GM18502 (cell line): ENCODE measurements around the gene XYLT2.

Source experiments
- ATAC-seq: cut with Tn5 transposase; IDR thresholded peaks from one replicate; pipeline ENCODE4 v1.9.1; 2021; ENCODE audit warnings: mild to moderate bottlenecking; ENCODE audit not compliant: unreplicated experiment, poor library complexity

XYLT2 gene

DNA sequence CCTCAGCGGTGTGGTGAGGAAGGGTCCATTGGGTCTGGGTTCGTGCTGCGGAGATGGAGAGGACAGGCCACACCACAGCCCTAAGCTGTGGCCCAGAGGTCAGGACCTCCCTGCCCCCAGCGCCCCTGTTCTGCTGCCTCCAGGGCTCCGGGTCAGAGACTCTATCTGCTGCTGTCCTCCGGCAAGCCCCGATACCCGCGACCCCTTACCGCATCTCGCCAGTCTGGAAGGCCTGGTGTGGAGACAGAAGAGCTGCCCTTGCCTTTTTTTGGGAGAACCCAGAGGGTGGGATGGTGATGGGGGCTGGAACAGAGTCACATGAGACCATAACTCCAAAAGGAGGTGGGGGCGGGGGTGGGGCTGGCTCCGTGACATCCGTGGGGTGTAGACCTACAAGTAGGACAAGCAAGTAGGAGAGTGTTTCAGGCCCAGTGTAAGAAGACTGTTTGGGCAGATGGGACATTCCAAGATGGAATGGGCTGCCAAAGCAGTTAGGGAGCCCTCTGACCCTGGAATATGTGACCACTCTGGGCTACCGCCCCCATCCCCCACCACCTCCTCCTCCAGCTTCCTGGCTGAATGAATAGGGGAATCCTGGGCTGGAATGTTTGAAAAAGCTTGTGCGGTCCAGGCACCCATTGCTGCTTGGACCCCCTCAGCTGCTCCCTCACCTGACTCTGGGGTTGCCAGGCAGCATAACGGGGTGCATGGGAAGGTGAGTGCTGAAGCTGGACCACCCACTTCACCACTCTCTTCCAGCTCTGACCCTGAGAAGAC is 1.4 kb downstream of the XYLT2 start:
- no peak for ATAC-seq

DNA sequence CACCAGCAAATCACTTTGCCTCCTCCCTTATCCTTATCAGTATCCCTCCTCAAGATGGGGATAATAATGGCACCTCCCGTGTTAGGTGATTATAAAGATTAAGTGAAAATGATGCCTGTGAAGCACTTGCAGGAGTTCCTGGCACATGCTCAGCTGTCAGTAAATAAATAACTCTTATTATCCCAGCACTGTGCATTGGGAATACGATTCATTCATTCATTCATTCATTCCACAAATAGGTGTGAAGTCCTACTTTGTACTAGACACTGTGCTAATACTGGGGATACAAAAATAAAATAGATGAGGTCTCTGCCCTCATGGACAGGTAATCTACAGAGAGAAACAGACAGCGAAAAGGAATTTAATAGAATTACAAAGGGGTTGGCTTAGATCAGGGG is 2.0 kb downstream of the XYLT2 start:
- ATAC-seq: no peak

DNA sequence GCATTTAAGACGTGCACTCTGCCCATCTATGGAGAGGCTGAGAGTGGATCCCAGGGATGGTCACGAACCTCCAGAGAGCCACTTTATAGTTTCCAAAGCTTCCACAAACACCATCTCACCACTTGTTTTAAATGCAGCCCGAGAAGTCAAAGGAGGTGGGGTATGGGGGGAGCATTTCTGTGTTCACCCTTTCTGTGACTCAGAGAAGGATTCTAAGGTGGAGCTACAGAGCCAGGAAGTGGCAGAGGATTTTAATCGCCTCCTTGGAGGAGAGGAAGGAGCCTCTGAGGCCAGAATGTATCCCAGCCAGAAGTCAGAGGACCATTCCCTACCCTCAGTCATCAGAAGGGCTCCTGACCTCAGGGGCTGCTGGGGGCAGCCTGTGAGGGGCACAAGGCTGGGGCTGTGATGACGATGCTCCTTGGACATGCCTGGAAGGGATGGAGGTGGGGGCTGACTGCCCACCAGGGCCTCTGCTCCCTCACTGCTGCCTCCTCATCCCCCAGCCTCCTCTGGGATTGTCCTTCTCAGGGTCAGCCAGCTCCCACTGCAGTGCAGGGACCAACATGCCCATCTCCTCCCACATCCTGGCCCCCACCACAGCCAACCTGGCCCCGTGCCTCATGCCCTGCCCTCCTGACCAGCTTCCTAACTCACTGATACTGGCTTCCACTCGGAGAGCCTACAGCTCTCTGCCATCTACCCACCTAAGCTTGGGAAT is 2.8 kb downstream of the XYLT2 start:
- ATAC-seq: no peak

DNA sequence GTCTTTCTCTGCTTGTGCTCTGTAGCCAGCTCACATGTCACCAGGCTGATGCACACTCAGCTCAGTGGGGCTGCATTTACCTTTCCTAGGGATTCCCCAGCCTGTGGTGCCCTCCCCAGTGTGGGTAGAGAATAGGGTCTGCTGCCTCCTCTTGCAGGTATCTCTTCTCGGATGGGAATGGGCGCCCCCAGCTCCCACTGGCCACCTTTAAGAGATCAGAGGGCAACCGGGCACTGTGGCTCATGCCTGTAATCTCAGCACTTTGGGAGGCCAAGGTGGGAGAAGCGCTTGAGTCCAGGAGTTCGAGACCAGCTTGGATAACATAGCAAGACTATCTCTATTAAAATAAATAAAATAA is 3.3 kb downstream of the XYLT2 start:
- no peak for ATAC-seq

DNA sequence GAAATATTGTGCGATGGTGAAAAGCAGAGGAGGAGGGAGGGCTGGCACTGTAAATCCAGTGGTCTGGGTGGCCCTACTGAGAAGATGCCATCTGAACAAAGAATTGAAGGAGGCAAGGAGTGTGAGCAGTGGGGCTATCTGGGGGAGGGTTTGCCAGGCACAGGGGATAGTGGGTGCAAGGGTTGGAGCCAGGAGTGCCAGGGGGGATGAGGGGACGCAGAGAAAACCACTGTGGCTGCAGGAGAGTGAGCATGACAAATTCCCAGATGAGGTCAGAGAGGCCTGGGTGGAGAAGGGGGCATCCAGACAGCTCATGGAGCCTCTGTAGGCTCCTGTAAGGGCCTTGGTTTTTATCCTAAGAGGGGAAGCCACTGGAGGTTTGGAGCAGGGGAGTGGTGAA is 4.8 kb downstream of the XYLT2 start:
- no peak for ATAC-seq

DNA sequence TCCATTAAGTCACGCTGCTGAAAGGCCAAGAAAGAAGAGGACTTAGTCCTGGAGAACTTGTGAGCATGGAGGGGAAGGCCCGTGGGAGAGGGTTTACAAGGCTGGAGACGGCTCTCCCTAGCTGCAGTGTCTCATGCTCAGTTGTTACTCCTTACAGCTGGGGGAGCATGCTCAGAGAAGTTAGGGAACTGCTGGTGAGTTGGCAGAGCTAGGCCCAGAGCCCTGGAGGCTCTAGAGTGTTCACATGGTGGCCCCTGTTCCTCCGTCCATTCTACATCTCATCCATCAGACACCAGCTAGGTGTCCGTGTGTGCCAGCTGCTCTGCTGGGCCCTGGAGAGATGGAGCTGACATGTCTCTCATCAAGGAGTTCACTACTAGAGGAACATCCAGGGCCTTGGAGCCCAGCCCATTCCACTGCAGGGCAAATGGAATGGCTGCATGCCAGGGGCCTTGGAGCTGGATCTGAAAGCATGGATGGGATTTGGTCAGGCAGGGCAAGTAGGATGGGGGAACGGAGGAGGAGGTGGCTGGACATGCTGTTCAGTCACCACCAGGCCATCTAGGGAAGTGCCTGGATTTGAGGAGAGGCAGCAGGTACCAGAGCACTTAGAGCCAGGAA is 6.3 kb downstream of the XYLT2 start:
- no peak for ATAC-seq

DNA sequence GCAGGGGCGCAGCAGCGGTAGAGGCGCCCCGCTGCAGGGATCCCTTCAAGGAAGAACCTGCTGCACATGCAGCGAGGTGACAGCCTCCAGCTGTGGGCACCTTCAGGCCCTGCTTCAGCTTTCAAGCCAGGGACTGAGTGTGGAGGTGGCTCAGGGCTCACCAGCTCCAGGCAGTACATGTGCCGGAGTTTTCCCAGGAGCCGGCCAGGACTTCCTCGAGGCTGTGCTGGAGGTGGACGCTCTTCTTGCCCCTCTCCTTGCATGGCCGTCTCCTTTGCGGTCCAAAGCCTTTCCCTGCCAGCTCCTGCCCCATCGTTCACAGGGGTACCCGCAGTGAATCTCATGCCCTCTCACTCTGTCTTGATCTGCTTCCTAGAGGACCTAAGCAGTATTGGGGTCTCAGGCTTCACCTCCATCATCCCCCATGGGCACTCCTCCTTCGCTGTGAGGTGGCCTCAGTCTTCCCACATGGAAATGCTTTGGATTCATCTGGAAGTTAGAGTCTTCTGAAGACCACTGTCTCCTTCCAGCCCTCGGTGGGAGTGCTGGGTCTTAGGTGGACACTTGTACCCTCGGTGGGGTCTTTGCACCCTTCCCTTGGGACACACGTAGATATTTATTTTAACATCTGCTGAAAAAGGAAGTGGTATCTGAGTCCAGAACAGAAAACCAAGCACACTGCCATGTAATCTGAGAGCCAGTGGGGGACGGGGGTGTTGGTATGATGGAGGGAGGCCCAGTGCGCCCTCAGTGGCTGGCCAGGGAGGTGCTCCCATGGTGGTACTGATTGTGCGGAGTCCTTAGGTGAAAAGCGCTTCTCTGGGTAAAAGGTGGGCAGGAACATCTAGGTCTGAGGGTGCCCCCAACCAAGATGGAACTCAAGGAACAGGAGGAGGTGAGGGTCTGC is 7.0 kb downstream of the XYLT2 start:
- no peak for ATAC-seq

DNA sequence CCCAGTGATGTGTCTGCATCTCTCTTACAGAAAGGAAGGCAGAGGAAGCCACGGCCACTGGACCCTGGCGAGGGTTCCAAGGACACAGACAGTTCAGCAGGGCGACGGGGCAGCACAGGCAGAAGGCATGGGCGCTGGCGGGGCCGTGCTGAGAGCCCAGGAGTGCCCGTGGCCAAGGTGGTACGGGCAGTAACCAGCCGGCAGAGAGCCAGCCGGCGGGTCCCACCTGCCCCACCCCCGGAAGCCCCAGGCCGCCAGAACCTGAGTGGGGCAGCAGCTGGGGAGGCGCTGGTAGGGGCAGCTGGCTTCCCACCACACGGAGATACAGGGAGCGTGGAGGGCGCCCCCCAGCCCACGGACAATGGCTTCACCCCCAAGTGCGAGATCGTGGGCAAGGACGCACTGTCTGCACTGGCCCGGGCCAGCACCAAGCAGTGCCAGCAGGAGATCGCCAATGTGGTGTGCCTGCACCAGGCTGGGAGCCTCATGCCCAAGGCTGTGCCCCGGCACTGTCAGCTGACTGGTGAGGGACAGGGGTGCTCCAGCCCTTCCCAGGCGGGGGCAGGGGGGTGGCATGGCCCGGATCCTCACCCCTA is 7.8 kb downstream of the XYLT2 start:
- no peak for ATAC-seq

DNA sequence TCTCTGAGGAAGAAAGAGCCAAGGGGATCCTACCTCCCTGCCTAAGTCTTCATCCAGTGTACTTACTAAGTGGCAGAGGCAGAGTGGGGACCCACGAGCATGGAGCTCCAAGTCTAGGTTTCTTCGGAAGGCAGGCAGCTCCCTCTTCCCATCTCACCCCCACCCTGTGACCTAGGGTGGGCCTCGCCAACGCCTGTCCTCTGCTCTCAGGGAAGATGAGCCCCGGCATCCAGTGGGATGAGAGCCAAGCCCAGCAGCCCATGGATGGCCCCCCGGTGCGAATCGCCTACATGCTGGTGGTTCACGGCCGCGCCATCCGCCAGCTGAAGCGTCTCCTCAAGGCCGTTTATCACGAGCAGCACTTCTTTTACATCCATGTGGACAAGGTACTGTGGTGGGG is 8.3 kb downstream of the XYLT2 start:
- no peak for ATAC-seq

DNA sequence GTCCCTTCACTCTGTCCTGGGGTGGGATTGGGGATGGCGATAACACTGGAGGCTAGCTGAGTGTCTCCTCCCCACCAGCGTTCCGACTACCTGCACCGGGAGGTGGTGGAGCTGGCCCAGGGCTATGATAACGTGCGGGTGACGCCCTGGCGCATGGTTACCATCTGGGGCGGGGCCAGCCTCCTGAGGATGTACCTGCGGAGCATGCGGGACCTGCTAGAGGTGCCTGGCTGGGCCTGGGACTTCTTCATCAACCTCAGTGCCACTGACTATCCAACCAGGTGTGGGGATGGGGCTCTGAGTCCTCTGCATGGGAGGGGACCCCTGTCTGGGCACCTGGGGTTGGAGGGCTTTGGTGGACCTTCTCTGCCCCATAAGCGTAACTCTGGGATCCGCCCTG is 8.8 kb downstream of the XYLT2 start:
- no peak for ATAC-seq

DNA sequence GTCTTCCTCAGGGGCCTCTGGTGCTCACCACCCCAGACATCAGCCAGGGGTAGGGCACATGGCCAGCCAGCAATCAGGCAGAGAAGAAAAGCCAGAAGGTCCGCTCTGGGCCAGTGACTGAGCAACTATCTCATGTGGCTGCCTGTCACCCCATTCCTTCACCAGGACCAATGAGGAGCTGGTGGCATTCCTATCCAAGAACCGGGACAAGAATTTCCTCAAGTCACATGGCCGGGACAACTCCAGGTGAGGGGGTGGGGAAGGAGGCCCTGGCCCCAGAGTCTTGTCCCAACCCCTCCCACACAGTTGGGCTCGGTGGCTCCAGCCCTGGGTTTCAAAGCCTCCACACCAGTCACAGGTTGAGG is 9.4 kb downstream of the XYLT2 start:
- no peak for ATAC-seq

DNA sequence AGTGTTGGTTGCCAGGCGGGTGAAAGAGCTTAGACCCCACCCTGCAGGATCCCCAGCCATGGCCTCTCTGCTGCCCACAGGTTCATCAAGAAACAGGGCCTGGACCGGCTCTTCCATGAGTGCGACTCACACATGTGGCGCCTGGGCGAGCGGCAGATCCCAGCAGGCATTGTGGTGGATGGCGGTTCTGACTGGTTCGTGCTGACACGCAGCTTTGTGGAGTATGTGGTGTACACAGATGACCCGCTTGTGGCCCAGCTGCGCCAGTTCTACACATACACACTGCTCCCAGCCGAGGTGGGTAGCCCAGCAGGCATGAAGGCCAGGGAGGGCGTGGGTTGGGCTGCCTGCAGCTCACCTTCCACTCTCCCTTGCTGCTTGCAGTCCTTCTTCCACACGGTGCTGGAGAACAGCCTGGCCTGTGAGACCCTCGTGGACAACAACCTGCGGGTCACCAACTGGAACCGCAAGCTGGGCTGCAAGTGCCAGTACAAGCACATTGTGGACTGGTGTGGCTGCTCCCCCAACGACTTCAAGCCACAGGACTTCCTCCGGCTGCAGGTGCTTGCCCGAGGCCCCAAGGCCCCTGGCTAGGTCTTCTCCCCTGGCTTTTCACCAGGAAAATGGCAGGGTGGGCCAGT is 9.9 kb downstream of the XYLT2 start:
- ATAC-seq: no peak

DNA sequence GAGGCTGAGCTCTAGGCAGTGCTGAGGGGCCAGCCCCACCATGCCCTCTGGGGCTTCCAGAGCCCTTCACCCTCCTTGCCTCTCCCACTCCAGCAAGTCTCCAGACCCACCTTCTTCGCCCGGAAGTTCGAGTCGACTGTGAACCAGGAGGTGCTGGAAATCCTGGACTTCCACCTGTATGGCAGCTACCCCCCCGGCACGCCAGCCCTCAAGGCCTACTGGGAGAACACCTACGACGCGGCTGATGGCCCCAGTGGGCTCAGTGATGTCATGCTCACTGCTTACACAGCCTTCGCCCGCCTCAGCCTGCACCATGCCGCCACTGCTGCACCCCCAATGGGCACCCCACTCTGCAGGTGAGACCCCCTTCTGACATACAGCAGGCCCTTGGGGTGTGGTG is 10.5 kb downstream of the XYLT2 start:
- ATAC-seq: no peak

DNA sequence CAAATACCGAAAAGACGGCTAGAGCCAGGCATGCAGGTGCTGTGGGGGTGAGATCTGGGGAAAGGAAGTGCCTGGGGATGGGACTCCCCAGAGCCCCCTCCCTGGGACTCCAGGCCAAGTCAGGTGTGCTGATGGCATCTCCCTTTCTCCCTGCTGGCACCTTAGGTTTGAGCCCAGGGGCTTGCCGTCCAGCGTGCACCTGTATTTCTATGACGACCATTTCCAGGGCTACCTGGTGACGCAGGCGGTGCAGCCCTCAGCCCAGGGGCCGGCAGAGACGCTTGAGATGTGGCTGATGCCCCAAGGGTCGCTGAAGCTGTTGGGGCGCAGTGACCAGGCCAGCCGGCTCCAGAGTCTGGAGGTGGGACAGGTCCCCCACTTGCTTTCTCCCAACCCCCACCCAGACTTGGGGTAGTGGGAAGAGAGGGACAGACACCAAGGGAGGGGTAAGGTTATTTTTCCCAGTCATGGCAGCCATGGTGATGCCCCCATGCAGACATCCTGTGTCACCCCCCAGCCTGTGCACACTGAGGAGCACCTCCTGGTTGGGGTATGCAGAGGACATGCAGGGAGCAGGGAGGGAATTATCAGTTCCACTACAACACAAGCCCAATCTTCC is 11.1 kb downstream of the XYLT2 start:
- ATAC-seq: no peak

DNA sequence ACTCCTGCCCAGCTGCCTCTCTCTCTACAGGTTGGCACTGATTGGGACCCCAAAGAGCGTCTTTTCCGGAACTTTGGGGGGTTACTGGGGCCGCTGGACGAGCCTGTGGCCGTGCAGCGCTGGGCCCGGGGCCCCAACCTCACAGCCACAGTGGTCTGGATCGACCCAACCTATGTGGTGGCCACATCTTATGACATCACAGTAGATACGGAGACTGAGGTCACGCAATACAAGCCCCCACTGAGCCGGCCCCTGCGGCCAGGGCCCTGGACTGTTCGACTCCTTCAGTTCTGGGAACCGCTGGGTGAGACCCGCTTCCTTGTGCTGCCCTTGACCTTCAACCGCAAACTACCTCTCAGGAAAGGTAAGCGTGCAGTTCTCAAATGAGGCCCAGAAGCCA is 12.3 kb downstream of the XYLT2 start:
- no peak for ATAC-seq

DNA sequence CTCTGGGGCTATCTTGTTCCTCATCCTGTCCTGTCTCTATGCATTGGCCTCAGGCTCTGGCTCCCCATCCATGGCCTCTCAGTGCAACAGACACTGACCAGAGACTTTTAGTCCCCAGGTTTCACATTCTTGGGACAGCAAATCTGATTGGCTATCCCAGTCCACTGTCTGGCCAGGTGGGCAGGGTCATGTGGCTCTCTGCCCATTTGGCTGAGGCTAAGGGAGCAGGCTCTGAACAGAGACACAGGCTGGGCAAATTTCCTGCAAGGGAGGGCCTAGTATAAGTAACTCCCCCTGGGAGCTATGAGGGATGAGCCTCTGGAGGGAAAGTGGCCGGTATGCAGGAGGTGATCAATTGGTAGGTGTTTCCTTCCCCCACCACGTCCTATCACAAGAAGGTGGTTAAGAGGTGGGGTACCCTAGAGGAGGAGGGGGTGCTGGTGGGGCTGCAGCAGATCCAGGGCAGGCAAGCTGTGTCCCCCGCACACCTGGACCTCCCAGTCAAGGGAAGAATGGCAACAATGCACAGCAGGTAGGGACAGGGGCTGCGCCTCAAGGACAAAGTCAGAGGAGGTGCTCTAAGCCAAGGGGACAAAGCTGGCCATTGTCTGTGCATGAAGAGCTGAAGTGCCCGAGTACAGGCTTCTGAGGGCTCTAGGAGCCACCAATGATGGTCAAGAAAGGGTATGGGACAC is 13.2 kb downstream of the XYLT2 start:
- no peak for ATAC-seq

DNA sequence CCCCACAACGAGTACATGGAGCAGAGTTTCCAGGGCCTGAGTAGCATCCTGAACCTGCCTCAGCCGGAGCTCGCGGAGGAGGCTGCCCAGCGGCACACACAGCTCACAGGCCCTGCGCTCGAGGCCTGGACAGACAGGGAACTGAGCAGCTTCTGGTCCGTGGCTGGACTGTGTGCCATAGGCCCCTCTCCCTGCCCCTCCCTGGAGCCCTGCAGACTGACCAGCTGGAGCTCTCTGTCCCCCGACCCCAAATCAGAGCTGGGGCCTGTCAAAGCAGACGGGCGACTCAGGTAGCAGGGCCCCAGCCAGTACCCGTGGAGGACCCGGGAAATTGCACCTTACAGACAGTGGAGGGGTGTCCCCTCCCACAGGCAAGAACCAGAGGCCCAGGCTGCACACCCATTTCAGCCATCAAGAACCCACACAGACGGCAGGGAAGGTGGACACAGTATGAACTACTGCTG is 14.1 kb downstream of the XYLT2 start:
- no peak for ATAC-seq

DNA sequence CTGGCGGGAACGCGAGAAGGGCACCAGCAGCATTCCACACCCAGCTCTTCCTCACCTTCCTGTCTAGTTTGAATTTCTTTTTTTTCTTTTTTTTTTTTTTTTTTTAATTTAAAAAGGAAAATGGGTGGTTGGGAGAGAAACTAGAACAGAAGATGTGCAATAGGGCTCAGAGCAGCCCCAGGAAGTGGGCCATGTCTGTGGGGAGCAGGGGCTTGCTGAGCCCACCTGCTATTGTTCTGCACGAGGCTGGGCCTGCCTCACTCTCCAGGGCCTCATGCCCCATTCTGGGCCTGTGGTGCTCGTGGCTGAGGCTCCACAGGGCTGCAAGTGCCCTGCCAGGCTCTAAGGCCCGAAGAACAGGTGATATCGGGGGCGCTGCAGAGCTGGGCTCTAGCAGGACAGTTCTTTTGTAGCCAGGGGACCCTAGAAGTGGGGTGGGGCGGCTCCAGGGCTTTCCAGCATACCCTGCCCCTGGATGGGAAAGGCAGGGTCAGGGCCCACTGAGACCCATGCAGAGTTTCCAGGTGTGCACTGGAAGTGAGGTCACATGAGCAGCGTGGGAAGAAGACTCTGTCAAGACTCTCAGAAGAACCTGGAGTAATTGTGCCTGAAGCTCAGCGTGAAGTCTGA is 14.7 kb downstream of the XYLT2 start:
- ATAC-seq: no peak
